ENCODE data around the gene FXYD5.
A peak's percentile ranks its signal among the peaks of the same experiment; 100 is the strongest.
"Not testable (repeated sequence)": the region's sequence is repeated elsewhere in the genome, so short reads cannot be mapped to it uniquely, and the experiment has no call there.

Gene FXYD5

DNA sequence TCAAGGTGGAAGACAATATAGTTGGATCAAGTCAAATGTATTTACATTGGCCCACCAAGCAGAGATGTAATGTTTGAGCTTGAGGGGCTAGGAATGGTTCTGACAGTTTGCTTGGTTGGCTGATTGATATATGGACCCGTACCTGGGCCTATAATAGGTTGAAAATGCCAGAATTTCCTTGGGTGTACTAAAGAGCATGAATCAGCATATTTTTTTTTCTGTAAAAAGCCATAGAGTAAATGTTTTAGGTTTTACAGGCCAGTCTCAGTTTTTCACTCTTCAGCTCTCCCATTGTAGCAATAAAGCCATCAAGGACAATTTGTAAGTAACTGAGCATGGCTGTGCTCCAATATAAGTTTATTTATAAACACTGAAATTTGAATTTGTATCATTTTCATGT lies 26.9 kb downstream of the FXYD5 start:
- no peak for DNase-seq (ENCODE audit: low spot score)

DNA sequence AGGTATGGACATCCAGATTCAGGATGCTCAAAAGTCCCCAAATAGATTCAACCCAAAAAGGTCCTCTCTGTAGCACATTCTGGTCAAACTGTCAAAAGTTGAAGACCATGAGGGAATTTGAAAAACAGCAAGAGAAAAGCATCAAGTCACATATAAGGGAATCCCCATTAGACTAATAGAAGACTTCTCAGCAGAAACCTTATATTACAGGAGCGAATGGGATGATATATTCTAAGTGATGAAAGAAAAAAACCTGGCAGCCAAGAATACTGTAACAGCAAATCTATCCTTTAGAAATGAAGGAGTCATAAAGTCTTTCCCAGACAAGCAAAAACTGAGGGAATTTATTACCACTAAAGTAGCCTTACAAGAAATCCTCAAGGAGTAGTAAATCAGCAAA lies 29.7 kb downstream of the FXYD5 start:
- no peak for DNase-seq (ENCODE audit: low spot score)

DNA sequence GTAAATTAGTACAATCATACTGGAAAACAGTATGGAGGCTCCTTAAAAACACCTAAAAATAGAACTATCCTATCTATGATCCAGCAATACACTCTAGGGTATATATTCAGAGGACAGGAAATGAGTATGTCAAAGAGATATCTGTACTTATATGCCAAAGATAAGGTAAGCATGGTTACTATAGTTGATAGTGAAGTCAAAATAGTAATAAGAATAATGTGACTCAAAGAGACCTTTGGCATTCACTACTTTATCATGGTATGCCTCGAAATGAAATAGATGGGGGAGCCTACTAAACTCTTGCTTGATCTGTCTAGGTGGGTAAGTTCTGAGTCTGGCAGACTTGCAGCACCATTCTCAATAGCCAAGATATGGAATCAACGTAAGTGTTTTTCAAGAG lies 30.3 kb downstream of the FXYD5 start:
- no peak for DNase-seq (ENCODE audit: low spot score)

DNA sequence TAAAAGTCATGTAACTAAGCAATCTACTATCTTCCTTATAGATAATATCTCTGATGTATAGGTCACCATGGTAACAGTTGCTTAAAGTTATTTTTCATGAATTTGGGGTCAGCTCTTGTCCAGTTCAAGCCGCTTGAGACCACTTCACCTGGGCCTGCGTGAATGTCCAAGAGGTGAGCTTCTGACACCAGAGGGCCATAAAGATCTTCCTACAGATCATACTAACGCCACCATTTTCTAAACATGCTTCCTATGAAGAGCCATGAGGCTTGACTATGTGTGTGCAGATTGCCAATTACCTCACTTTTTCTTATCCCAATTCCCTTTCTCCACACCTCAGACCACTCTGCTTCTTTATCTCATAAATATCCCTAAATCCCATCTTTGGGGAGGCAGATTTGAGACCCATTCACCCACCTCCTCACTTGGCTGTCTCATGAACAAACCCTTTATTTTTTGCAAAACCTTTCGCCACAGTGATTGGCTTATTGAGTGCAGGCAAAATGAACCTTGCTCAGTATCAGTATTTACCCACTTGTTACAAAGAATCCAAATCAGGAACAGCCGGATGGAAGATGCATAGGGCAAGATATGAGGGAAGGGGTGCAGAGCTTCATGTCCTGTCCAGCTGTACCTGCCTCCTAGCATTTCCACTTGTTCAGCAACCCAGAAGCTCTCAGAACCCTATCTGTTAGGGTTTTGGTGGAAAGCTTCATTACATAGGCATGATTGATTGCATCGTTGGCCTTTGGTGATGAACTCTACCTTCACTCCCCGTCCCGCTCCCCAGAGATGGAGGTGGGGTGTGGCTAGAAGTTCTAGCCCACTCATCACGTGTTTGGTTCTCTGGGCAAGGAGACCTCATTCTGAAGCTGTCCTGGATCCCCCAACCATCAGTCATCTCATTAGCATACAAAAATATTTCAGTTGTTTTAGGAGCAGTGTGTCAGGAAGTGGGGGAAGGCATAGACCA lies 39.8 kb downstream of the FXYD5 start:
- DNase-seq (ENCODE audit: low spot score) = no peak

DNA sequence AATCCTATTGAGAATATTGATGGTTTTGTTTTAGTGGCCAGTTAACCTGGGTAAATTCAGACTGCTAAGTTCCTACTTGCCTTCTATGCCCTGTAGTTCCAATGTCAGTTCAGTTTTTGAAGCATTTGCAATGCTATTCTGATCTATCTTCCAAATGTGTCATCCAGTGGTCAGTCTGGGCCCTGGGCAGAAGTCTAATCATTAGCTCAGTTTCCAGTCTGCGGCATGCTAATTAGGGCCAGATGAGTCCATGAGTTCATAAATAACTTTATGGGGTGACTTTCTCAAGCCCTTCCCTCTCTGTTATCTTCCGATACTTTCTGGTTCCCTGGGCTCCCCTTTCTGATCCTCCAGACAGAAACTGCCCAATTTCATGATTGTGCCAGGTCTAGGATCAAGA lies 41.3 kb downstream of the FXYD5 start:
- DNase-seq (ENCODE audit: low spot score) = no peak

DNA sequence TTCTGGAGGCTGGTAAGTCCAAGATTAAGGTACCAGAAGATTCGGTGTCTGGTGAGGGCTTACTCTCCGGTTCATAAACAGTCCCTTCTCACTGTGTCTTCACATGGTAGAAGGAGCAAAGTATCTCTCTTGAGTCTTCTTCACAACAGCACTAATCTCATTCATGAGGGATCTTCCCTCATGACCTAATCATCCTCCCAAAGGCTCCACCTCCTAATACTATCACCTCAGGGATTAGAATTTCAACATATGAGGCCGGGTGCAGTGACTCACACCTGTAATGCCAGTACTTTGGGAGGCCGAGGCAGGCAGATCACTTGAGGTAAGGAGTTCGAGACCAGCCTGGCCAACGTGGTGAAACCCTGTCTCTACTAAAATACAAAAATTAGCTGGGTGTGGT lies 42.3 kb downstream of the FXYD5 start:
- not testable (repeated sequence) for DNase-seq (ENCODE audit: low spot score)

DNA sequence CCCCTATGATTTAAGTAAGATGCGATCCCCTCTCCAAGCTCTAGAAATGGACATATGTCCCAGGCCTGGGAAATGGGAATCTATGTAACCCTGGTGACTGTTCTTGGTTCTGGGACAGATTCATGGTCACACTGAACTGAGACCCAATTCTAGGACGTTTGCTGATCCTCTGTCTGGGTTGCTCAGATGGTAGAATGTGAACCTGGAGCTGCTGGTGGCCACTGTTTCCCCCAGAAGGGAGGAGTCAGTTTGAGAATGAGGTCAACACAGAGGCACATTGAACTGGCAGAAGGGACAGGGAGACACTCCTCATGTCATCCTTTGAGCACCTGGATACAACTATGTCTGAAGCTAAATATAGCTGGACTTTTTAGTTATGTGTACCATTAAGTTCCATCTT lies 44.9 kb downstream of the FXYD5 start:
- DNase-seq (ENCODE audit: low spot score) = no peak

DNA sequence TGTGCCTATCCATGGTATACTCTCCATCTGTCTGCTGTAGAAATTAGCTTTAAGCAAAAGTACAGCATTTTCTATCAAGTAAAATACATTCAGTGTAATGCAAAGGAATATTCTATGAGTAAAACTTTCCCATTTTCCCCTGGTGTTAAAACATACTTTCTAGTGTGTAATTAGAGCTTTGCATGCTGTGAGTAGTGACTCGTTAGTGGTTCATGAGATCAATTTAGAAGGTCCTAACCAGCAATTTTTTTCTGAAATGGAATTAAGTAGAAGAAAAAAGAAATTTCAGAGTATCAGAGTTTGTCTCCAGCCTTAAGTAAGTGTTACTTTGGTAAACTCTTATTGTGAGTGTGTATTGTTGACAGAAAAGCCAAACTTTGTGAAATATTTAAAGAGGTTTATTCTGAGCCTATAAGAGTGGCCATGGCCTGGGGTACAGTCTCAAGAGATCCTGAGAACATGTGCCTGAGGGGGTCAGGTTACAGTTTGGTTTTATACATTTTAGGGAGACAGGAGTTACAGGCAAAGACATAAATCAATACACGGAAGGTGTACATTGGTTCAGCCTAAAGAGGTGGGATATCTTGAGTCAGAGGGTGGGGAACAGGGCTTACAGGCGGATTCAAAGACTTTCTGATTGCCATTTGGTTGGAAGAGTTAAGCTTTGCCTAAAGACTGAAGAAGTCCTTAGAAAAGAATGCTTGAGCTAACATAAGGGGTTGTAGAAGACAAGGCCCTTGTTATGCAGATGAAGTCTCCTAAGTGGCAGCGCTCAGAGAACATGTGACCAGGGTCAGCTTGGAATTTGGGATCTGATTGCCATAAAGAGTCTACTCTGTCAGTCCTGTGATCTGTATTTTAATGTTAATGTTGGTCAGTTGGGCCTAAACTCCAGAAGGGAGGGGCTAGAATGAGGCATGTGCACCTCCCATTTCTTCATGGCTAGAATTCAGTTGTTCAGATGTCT lies 48.5 kb downstream of the FXYD5 start:
- DNase-seq (ENCODE audit: low spot score) = no peak

DNA sequence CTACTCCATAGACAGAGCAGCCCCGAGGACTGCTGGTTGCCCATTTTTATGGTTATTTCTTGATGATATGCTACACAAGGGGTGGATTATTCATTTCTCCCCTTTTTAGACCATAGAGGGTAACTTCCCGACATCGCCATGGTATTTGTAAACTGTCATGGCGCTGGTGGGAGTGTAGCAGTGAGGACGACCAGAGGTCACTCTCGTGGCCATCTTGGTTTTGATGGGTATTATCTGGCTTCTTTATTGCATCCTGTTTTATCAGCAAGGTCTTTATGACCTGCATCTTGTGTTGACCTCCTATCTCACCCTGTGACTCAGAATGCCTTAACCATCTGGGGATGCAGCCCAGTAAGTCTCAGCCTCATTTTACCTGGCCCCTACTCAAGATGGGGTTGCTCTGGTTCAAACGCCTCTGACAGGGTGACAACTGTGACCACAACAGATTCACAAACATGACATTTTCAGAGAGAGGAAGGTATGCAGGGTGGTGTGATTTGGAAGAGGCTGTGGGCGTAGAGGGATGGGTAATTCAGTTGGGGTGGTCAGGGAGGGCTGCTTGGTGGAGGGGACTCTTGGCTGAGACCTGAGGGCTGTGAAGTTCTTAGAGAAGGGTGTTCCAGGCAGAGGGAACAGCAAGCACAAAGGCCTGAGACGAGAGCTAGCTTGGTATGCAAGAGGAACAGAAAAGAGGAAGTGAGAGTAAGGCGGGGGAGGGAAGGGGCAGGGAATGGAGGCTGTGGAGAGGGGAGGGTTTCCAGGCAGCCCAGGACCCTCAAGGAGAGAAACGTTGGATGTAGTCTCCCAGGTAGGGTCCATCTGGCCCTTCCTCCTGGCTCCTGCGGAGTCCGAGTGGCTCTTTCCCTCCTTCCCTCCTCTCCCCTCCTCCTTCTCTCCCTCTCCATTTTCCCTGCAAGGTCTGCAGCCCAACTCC lies 50.5 kb downstream of the FXYD5 start:
- DNase-seq (ENCODE audit: low spot score) = no peak

DNA sequence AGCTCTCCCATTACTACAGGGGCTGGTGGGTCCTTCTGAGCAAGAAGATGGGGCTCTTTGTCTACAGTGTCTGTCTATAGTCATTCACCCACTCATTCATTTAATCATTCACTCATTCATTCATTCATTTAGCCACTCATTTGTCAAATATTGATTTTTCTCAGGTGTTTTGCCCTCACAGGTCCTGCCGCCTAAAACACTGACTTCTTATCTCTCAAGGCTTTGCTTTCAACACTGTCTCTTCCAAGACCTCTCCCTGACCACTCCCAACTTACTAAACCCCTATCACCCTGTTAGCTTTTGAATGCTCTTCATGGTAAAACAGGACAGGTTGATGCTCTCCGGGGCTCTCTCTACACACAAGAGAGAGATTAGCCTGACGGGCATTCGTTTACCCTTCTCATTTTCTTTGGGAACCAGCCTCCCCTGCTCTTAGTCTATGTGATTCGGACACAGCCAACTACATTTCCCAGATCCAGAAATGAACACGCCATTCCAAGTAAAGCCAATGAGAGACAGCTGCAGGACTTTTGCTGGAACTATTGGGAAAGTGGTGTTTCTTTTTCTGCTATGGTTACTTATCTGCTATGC lies 51.3 kb downstream of the FXYD5 start:
- DNase-seq (ENCODE audit: low spot score) = no peak

DNA sequence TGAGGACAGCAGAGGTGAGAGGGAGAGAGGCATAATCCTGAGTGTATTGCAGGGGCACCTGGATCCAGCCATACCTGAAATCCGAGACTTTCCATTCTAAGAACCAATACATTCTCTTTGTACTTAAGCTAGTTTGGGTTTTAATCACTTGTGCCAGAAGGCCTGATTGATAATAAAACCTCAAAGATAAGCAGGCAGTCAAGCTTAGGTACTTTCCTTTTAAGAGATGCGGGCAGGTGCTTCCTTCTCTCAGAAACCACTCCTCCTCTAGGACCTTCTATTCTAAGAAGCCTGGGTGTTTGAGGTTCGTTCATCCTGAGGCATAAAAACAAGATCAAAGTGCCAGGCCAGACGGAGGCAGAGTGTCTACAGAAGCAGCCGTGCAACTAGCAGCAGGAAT lies 51.8 kb downstream of the FXYD5 start:
- DNase-seq (ENCODE audit: low spot score) = peak; percentile 68

DNA sequence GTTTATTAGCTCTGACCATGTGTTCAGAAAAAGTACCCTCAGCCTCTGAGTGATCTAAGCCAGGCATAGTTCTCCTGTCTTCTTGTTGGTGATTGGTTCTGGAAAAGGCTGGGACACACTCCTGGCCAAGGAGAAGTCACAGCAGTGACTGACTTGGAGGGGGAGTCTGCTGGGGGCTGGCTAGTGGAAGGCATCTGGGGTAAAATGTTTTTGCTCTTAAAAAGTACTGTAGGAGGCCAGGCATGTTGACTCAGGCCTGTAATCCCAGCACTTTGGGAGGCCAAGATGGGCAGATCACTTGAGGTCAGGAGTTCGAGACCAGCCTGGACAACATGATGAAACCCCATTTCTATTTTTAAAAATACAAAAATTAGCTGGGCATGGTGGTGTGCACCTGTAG lies 52.3 kb downstream of the FXYD5 start:
- no peak for DNase-seq (ENCODE audit: low spot score)

DNA sequence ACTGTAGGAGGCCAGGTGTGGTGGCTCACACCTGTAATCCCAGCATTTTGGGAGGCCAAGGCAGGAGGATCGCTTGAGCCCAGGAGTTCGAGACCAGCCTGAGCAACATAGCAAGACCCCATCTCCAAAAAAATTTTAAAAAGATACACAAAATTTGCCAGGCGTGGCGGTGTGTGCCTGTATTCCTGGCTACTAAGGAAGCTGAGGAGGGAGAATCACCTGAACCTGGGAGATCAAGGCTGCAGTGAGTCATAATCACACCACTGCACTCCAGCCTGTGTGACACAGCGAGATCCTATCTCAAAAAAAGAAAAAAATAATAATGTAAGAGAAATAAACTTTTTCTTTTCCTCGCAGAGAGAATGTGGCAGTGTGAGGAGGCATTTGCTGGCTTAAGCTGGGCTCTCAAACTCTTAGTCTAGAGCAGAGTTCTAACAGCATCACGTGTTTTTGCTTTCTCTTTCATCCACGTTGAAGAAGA lies 52.9 kb downstream of the FXYD5 start:
- no peak for DNase-seq (ENCODE audit: low spot score)

DNA sequence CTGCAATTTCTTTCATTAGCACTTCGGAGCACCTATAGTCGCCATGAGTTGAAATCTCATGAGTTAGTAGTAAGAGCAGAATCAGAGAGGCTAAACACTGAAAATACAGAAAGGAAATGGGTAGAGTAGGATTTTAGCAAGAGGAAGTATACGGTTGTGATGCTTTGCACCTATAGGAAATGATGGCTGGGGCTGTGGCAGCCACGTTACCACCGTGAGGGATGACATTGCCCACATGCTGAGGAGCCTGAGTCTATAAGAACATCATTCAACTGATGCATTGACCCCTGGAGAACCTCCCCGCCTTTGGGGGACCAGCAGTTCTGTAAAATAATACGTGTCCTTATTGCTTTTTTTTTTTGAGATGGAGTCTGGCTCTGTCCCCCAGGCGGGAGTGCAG lies 53.6 kb downstream of the FXYD5 start:
- DNase-seq (ENCODE audit: low spot score) = no peak

DNA sequence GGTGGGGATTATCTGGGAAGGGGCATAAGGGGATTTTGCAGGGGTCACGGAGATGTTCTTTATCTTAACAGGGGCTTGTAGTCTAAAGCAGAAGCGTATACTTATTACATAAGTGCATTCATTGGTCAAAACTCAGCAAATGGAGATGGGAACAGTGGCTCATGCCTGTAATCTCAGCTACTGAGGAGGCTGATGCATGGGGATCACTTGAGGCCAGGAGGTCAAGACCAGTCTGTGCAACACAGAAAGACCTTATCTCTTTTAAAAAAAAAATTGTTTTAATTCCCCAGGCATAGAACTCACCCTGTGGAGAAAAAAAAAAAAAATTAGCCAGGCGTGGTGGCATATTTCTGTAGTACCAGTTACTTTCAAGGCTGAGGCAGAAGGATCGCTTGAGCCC lies 55.1 kb downstream of the FXYD5 start:
- no peak for DNase-seq (ENCODE audit: low spot score)

DNA sequence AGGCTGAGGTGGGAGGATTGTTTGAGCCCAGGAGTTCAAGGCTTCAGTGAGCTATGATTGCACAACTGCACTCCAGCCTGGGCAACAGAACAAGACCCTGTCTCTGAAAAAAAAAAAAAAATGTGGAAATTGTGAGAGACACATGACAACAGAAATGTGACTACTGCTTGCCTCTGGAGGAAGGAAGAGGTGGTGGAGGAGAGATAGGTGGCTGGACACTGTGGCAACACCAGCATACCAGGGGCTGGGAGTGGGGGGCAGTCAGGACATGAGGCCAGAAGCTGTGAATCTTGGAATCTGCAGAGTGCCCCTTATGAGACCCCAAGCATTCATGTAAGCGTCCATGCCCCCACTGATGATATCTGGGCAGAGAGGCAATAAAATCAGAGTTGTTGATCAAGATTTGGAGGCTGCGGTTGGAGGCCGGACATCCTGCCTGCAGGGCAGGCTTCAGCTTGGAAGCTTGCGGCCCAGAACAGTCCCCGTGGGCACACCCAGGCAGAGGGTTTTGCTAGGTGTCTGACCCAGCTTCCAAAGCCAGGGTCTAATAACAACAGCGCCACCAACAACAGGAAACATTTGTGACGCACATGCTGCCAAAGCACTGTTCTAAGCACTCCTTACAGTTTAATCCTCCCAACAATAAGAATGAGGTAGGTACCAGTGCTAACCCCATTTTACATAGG lies 57.2 kb downstream of the FXYD5 start:
- DNase-seq (ENCODE audit: low spot score) = peak; percentile 72

DNA sequence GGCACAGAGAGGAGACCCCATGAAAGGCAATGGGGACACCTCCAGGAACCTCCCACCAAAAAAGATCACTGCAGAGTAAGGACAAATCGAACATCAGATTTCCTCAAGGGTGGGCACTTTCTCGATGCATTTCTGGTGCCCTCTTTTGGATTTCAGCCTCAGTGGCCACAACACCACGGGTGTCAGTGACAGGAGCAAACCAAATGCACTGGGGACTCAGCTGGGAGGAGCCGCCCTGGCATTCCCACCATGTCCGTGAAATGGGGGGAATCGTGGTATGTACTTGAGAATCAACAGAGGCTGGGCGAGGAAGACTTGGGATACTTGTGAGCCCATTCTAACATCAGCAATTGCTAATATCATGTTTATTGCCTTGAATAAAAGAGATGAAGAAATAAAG lies 57.7 kb downstream of the FXYD5 start:
- no peak for DNase-seq (ENCODE audit: low spot score)

DNA sequence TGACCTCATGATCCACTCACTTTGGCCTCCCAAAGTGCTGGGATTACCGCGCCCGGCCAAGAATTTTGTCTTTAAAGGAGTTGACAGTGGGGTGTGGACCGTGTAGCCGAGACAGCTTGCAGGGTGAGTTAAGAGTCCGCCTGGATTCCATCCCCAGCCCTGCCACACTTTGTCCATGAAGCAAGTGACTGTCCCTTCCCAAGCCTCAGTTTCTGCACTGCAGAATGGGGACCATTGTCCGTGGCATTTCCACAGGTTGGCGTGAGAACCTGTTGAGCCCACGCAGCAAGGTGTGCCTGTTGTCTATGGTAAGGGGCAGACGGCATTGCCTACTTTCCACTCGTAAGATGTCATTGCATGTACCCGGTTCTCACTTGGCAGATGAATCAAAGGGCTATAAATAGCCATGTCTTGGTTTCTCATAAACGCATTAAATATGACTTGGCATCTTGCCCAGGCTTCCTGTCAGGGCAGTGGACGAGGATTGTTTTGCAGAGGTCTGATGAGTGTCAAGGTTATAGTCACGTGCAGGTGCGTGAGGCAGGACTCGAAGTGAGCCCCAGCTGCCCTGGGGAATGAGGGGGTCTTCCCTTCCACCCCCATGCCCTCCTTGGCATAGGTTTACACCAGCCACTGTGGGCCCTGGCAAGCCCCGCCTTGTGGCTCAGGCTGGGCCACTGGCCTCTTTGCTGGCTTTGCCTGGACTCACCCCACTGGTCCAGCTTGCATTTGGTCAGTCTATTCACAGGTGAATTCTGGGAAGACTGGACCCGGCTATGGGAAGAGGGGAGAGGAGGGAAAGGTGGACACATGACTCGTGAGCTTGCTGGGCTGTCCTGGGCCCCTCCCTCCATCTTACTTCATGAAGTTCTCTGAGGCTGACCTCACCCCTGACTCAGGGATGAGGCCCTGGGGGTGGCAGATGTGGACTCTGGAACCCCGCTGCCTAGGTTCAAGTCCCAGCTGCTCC lies 59.4 kb downstream of the FXYD5 start:
- DNase-seq (ENCODE audit: low spot score) = peak; percentile 87

DNA sequence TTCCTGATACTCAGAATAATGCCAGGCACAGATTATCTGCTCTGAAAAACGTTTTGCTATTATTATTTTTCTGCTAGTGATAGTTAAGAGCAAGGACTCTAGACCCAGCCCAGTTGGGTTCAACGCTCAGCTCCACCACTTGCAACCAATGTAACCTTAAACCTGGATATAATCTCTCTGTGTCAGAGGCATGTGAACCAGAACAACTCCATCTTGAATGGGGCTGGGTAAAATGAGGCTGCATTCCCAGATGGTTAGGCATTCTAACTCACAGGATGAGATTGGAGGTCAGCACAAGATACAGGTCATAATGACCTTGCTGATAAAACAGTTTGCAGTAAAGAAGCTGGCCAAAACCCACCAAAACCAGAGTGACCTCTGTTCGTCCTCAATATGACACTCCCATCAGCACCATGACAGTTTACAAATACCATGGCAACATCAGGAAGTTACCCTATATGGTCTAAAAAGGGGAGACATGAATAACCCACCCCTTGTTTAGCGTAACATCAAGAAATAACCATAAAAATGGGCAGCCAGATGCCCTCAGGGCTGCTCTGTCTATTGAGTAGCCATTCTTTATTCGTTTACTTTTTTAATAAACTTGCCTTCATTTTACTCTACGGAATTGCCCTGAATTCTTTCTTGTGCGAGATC lies 60.4 kb downstream of the FXYD5 start:
- no peak for DNase-seq (ENCODE audit: low spot score)
